Measurements from ENCODE around the gene ANP32E.
"Not testable (repeated sequence)": the region's sequence is repeated elsewhere in the genome, so short reads cannot be mapped to it uniquely, and the experiment has no call there.

Gene ANP32E

DNA sequence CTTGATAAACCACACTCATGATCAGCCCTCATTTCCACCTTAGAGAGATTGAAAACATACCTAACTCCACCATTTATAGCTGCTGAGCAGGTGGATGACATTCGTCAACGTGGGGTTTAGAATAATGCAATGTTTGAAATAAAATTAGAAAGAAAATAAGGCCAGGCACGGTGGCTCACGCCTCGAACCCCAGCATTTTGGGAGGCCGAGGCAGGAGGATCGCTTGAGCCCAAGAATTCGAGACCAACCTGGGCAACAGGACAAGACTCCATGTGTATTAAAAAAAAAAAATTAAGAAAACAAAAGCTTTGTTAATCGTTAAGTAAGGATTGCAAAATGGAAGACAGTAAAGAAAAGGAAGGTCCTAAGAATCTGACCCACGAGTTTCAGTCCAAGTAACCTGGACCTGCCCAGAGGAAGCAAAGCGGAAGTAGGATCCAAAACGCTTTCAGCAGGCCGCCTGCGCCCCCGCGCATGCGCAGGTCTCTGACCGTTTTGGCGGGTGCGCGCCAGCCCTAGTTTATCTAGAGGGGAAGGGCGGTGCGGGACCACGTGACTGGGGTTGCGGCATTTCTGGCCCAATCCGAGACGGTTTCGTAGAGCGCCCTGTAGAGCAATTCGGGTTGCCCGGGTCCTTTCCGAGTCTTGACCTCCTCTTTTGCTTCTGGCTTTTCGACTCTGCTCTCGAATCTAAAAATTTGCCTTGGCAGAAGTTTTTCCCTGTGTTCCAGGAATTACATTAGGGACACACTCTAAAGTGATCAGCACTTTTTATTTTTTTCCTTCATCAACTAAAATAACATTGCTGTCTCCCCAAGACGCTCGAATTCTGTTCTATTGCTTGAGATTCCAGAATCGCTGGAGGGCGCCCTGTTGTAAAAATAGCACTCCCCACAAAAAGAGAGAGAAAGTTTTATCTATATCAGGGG is 22.5 kb downstream of the ANP32E start:
- Mint-ChIP-seq H3K36me3 (peaks cover 5 to 6% of the 10 kb centered on the region in 2 donors), H3K4me1 (peaks cover 5 to 15% of the 10 kb centered on the region in 2 donors), H3K9me3 (no peaks in the 10 kb centered on the region), H3K27ac (peak overlapping the region; percentile 96), H3K4me3 (peak overlapping the region; percentile 85 to 86), H3K27me3 (no peaks in the 10 kb centered on the region)
- ATAC-seq (replicated peaks) = peak; percentile 100
- peak; percentile 90 for DNase-seq

DNA sequence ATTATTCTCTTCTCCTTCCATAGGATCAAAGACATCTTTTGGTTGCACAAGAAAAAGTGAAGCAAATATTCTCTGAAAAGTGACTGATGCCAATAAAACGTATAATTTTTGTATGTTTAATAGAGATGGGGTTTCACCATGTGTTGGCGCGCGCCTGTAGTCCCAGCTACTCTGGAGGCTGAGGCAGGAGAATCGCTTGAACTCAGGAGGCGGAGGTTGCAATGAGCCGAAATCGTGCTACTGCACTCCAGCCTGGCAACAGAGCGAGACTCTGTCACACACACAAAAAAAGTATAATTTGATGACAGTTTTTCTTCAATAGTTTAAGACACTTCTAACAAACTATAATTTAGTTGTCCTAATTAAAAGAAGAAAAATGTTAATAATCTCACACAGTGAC is 23.8 kb downstream of the ANP32E start:
- DNase-seq (no peak), ATAC-seq (replicated peaks) (no peak)
- H3K36me3 Mint-ChIP-seq = peaks cover 0 to 2% of the 10 kb centered on the region in 2 donors
- no peak overlapping the region for H3K27ac Mint-ChIP-seq
- no peak overlapping the region for H3K4me3 Mint-ChIP-seq
- peaks cover 0 to 3% of the 10 kb centered on the region in 2 donors for H3K27me3 Mint-ChIP-seq
- peaks cover 5 to 15% of the 10 kb centered on the region in 2 donors for H3K4me1 Mint-ChIP-seq
- H3K9me3 Mint-ChIP-seq = no peaks in the 10 kb centered on the region

DNA sequence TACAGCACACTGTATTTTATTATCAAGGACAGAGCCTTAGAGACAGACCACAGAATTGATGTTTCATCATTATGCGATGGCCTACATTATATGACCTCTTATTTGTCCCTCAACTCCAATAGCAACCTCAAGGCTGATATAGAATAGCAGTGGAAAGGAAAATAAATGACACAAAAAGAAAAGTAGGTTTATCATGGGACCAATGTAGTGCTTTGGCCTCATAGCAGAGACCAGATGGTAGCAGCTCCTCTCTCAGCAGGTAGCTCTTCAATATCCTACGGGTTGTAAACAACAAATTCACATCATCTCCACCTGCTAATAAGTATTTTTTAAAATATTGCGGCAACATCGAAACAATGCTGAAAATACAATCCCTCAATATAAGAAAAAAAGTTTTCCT is 25.2 kb downstream of the ANP32E start:
- DNase-seq (no peak), ATAC-seq (replicated peaks) (no peak)
- peaks cover 5 to 15% of the 10 kb centered on the region in 2 donors for H3K4me1 Mint-ChIP-seq
- H3K36me3 Mint-ChIP-seq = peaks cover 0 to 2% of the 10 kb centered on the region in 2 donors
- no peaks in the 10 kb centered on the region for H3K9me3 Mint-ChIP-seq
- no peak overlapping the region for H3K27ac Mint-ChIP-seq
- H3K4me3 Mint-ChIP-seq = no peak overlapping the region
- peaks cover 0 to 3% of the 10 kb centered on the region in 2 donors for H3K27me3 Mint-ChIP-seq

DNA sequence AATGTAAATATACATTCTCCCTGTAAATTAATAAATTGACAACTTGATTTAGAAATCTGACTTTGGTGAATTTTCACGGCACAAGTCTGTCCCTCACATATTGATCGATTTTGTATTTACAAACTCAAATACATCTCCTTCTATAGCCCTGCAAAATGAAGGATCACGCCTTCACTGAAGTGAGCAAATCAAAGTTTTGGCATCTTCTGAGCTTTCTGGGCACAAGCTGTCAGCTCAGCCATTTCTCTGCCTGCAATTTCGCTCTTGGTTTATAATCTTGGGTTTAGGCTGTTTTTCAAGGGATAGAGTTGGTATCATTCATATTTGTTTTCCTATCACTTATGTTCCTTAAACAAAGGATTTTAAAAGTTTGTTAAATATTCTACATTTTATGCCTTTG is 25.8 kb downstream of the ANP32E start:
- H3K27ac Mint-ChIP-seq = no peak overlapping the region
- no peak overlapping the region for H3K4me3 Mint-ChIP-seq
- peaks cover 0 to 2% of the 10 kb centered on the region in 2 donors for H3K36me3 Mint-ChIP-seq
- peaks cover 0 to 3% of the 10 kb centered on the region in 2 donors for H3K27me3 Mint-ChIP-seq
- H3K9me3 Mint-ChIP-seq = no peaks in the 10 kb centered on the region
- no peak for ATAC-seq (replicated peaks)
- peaks cover 5 to 15% of the 10 kb centered on the region in 2 donors for H3K4me1 Mint-ChIP-seq
- DNase-seq = no peak

DNA sequence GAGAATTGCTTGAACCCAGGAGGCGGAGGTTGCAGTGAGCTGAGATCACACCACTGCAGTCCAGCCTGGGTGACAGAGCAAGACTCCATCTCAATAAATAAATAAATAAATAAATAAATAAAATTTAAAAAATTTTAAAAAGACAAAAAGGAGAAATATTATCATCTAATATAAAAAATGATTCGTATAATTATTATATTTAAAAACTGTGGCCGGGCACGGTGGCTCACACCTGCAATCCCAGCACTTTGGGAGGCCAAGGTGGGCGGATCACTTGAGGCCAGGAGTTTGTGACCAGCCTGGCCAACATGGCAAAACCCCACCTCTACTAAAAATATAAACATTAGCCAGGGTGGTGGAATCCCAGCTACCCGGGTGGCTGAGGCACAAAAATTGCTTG is 27.5 kb downstream of the ANP32E start:
- ATAC-seq (replicated peaks); H3K9me3 Mint-ChIP-seq; H3K27me3 Mint-ChIP-seq; H3K36me3 Mint-ChIP-seq; DNase-seq; H3K27ac Mint-ChIP-seq; H3K4me1 Mint-ChIP-seq; H3K4me3 Mint-ChIP-seq: not testable (repeated sequence)

DNA sequence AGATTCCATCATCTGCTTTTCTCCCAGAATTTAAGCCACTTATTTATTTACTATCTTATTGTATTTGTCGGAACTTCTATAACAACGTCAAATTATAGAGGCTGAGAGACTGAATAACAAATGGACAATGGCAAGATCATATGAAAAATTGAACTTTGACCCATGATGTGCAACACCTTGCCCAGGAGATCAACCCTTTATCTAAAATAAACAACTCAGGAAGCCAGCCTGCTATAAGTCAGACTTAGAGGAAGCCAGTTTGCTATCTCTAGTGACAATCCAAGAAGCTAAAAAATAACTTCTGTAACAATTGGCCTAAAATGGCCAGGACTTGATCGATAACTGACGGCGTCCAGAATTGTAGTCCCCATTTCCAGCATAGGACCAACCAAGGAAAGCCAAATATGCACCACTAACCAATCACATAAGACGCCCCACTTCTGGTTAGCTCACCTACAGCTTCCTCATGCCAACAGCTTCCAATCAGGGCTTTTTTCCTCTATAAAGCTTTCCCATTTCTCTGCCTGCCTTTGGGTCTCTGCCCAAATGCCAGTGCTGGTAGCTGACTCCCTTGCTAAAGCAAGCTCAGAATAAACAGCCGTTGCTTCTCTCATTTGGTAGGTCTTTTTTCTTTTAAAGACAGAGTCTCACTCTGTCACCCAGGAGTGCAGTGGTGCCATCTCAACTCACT is 28.5 kb downstream of the ANP32E start:
- H3K36me3 Mint-ChIP-seq = no peaks in the 10 kb centered on the region
- H3K9me3 Mint-ChIP-seq = no peaks in the 10 kb centered on the region
- H3K4me3 Mint-ChIP-seq = no peak overlapping the region
- no peak for ATAC-seq (replicated peaks)
- no peak for DNase-seq
- no peaks in the 10 kb centered on the region for H3K4me1 Mint-ChIP-seq
- H3K27me3 Mint-ChIP-seq = peaks cover 0 to 3% of the 10 kb centered on the region in 2 donors
- H3K27ac Mint-ChIP-seq = no peak overlapping the region

DNA sequence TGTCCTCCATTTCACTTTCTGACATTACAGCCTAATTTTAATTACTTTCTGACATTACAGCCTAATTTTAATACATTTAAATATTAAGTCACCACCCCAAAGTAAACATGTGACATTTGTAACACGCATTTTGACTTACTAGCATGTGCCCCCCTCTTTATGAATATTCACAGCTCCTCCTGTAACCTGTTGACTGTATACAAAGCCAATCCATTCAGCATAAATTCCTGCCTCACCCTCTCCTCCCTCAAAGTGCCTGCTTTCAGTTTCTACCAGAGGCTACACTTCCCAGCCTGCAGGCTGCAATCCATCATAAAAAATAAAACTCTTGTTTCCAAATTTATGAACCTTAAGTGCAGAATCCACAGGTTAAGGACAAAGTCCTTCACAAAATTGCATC is 39.5 kb downstream of the ANP32E start:
- H3K4me3 Mint-ChIP-seq = no peak overlapping the region
- no peaks in the 10 kb centered on the region for H3K36me3 Mint-ChIP-seq
- ATAC-seq (replicated peaks) = no peak
- no peaks in the 10 kb centered on the region for H3K9me3 Mint-ChIP-seq
- H3K4me1 Mint-ChIP-seq = no peaks in the 10 kb centered on the region
- no peak for DNase-seq
- no peak overlapping the region for H3K27ac Mint-ChIP-seq
- peaks cover 10 to 18% of the 10 kb centered on the region in 2 donors for H3K27me3 Mint-ChIP-seq

DNA sequence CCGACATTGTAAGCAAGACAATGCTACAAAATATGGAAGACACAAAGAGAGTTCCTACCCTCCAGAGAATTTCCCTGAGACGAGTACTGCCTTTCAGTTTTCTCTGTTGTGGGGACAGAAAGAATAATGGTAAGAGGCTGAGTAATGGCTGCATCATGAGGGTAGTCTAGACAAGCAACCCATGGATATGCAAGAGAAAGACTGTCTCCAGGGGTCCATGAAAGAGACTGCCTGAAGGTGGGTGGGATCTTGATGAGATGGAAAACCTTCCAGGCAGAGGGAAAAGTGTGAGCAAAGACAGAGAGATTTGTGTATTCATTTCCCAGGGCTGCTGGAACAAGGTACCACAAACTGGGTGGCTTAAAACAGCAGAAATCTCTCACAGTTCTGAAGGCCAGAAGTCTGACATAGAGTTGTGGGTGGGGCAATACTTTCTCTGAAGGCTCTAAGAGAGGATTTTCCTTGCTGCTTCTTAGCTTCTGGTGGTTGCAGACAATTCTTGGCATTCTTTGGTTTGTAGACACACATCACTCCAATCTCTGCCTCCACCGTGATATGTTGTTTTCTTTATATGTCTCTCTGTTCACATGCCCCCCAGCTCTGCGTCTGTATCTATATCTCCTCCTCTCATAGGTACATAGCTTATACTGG is 41.4 kb downstream of the ANP32E start:
- Mint-ChIP-seq H3K4me3 (no peak overlapping the region), H3K27me3 (peaks cover 10 to 18% of the 10 kb centered on the region in 2 donors), H3K9me3 (no peaks in the 10 kb centered on the region), H3K4me1 (no peaks in the 10 kb centered on the region), H3K36me3 (no peaks in the 10 kb centered on the region), H3K27ac (no peak overlapping the region)
- ATAC-seq (replicated peaks) = no peak
- no peak for DNase-seq

DNA sequence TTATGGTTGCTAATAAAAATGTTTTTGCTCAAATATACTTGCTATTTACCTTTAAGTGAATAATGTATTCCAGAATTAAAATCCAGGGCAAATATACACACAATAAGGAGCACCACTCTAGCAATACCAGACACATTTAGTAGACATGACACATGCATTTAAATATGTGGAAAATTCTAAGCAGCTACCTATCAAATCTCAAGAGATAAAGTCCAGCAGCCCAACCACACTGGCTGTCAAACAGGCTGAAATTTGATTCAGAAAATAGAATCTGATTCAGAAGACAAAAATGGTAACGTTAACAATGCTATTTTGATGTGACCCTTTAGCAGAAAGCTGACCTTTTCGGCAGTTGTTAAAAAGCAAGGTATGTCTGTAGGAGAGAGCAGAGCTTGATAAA is 43.9 kb downstream of the ANP32E start:
- Mint-ChIP-seq H3K9me3 (no peaks in the 10 kb centered on the region), H3K4me1 (peaks cover 5 to 10% of the 10 kb centered on the region in 2 donors), H3K36me3 (no peaks in the 10 kb centered on the region), H3K27me3 (peaks cover 10 to 11% of the 10 kb centered on the region in 2 donors), H3K27ac (no peak overlapping the region), H3K4me3 (no peak overlapping the region)
- DNase-seq (no peak), ATAC-seq (replicated peaks) (no peak)

DNA sequence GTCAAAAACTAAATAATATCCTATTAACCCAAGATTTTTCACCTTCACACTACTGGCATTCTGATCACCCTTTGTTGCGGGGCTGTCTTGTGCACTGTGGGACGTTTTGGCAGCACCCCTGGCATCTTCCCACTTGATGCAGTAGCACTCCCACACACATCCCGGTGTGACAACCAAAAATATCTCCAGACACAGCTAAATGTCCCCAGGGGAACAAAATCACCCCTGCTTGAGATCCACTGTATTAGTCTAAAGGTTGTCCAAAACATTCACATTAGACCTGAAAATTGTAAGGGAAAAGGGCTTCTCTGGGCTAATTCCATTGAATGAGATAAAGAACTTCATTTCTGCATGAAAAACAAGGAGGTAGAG is 48.4 kb downstream of the ANP32E start:
- H3K4me1 Mint-ChIP-seq = peaks cover 5 to 25% of the 10 kb centered on the region in 2 donors
- no peak for DNase-seq
- no peaks in the 10 kb centered on the region for H3K9me3 Mint-ChIP-seq
- no peaks in the 10 kb centered on the region for H3K27me3 Mint-ChIP-seq
- H3K36me3 Mint-ChIP-seq = no peaks in the 10 kb centered on the region
- H3K4me3 Mint-ChIP-seq = peak overlapping the region; percentile 61 to 77
- H3K27ac Mint-ChIP-seq = no peak overlapping the region
- peak; percentile 27 to 35 for ATAC-seq (replicated peaks)

DNA sequence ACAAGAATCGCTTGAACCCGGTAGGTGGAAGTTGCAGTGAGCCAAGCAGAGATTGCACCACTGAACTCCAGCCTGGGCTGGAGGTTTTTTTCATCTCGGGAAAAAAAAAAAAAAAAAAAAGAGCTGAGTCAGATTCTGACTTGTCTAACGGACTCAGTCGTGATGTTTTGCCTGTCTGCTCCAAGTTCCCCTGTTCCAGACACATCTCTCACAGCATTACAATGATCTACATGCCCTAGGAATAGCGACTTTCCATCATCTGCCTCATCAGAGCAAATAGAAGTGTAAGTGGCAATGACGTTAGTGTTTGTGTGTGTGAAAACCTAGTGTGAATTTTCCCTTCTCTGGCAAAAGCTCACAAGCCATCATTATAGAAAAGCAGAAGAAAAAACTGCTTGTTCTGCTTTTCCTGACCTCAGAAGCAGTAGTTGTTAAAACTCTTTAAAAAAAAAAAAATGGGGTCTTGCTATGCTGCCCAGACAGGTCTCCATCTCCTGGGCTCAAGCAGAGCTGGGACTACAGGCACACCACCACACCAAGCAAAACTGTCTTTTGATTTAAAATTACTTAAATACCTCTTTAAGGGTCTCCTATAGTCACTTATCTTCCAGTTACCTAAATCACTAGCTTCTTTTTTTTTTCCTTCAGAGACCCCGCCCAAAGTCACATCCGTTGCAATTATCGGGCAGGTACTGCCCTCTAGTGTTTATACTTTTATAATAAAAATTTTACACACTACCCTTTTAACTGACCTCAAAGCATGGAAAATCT is 48.9 kb downstream of the ANP32E start:
- Mint-ChIP-seq H3K27ac (peak overlapping the region; percentile 75), H3K36me3 (no peaks in the 10 kb centered on the region), H3K4me1 (peaks cover 5 to 25% of the 10 kb centered on the region in 2 donors), H3K9me3 (no peaks in the 10 kb centered on the region), H3K27me3 (no peaks in the 10 kb centered on the region), H3K4me3 (peak overlapping the region; percentile 61 to 77)
- ATAC-seq (replicated peaks) (peak; percentile 84 to 85), DNase-seq (peak; percentile 37)

DNA sequence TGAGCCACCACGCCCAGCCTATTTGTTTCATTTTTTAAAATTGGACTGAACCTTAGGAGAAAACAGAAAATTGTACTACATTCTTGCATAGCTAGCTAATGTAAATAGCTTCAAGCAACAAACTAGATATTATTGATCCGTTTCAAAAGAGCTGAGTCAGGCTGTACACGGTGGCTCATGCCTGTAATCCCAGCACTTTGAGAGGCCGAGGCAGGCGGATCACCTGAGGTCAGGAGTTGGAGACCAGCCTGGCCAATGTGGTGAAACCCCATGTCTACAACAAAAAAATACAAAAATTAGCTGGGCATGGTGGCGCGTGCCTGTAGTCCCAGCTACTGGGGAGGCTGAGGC is 49.5 kb downstream of the ANP32E start:
- H3K36me3 Mint-ChIP-seq; H3K9me3 Mint-ChIP-seq; H3K27me3 Mint-ChIP-seq; ATAC-seq (replicated peaks); DNase-seq: not testable (repeated sequence)
- Mint-ChIP-seq H3K27ac (peak overlapping the region; percentile 75), H3K4me1 (peaks cover 5 to 25% of the 10 kb centered on the region in 2 donors), H3K4me3 (peak overlapping the region; percentile 61 to 77)

DNA sequence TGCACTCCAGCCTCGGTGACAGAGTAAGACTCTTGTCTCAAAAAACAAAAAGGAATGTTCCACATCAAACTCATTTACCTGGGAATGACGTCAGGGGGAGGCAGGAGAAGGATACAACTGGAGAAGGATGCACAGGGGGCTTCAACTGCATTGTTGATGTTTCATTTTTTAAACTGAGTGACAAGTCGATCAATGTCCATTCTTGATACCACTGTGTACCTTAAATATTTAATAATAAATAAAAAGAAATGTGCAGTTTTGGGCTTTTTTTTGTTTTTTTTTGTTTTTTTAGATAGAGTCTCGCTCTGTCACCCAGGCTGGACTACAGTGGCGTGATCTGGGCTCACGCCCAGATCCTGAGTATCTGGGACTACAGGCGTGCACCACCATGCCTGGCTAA is 50.4 kb downstream of the ANP32E start:
- H3K27ac Mint-ChIP-seq = no peak overlapping the region
- no peaks in the 10 kb centered on the region for H3K36me3 Mint-ChIP-seq
- H3K9me3 Mint-ChIP-seq = no peaks in the 10 kb centered on the region
- no peak for ATAC-seq (replicated peaks)
- peaks cover 5 to 25% of the 10 kb centered on the region in 2 donors for H3K4me1 Mint-ChIP-seq
- DNase-seq = no peak
- H3K27me3 Mint-ChIP-seq = no peaks in the 10 kb centered on the region
- H3K4me3 Mint-ChIP-seq = peak overlapping the region in 1 of 2 donors; percentile 14

DNA sequence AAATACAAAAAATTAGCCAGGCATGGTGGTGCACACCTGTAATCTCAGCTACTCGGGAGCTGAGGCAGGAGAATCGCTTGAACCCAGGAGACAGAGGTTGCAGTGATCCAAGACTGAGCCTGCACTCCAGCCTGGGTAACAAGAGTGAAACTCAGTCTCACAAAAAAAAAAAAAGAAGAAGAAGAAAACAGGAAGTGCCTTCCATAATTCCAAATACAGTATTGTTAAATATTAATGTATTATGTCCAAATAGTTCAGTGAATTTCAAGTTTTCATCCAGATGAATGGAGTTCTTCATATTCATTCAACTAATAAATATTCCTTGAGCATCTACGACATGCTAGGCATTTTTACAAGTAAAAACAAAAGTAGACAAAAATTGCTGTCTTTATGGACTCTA is 52.9 kb downstream of the ANP32E start:
- no peaks in the 10 kb centered on the region for H3K36me3 Mint-ChIP-seq
- no peak for DNase-seq
- no peaks in the 10 kb centered on the region for H3K9me3 Mint-ChIP-seq

More for the DNA sequence above, 52.9 kb downstream of the ANP32E start:
- no peaks in the 10 kb centered on the region for H3K27me3 Mint-ChIP-seq
- ATAC-seq (replicated peaks) = no peak
- H3K4me1 Mint-ChIP-seq = peaks cover 6 to 25% of the 10 kb centered on the region in 2 donors
- H3K27ac Mint-ChIP-seq = no peak overlapping the region
- H3K4me3 Mint-ChIP-seq = no peak overlapping the region

All from stimulated activated naive B cell treated with anti-CD40 and anti-IgM and Interleukin-4, amounts not matched to agents 10 μg/mL and 1 μg/mL and 100 μg/mL, for 72 hours (primary cell).